Hematopoietic multipotent progenitor cell treated with erythropoietin and hydrocortisone succinate and interleukin-3 and kit ligand, for 15 days (in vitro differentiated cells): Measurements from ENCODE around the gene RIPPLY3.
"Not testable (repeated sequence)": the region's sequence is repeated elsewhere in the genome, so short reads cannot be mapped to it uniquely, and the experiment has no call there.

Source experiments
- DNase-seq: peaks from one replicate; pipeline ENCODE4 v3.0.0-alpha.2; 2015; ENCODE audit warnings: low spot score

The RIPPLY3 gene

DNA sequence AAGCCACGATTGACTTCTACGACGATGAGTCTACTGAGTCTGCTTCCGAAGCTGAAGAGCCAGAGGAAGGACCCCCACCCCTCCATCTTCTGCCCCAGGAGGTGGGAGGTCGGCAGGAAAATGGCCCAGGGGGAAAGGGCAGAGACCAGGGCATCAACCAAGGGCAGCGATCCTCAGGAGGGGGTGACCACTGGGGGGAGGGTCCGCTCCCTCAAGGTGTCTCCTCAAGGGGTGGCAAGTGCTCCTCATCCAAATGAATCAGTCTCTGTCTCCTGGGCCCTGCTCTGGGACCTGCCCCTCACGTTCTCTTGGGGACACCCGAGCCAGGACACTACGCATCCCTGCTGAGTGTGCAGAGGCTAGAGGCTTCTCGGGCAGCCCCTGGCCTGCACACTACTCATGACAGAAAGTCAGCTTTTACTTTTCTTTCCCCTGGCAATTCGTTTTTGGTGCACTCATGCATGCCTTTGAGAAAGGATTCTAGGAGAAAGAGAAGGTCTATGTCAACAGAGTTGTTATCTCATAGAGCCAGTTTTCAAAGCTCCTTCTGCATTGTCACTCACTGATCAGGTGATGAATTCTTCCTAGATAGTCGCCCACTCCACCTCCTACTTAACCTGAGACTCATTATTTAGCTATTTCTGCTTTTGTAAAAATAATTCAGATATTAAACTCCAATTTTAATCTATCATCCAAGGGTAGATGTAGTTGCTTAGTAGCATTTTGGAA lies 11.6 kb downstream of the RIPPLY3 start:
- no peak for DNase-seq

DNA sequence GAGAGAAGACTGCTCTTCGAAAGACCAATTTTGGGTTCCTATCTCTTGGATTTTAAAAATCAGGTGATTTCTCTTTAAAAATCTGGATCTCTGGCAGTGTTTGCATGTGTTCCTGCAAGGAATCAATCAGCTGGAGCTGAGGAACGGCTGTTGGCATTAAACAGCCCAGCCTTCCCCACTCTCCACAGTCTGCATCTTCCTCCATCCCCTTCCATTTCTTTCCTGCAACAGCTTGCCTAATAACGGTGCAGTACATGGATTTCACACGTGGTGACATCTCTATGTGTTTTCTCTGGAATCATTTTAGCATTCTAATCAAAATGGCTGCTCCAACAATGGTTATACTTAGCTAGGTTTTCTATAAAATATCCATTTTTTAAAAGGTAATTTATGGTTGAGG lies 20.0 kb downstream of the RIPPLY3 start:
- no peak for DNase-seq

DNA sequence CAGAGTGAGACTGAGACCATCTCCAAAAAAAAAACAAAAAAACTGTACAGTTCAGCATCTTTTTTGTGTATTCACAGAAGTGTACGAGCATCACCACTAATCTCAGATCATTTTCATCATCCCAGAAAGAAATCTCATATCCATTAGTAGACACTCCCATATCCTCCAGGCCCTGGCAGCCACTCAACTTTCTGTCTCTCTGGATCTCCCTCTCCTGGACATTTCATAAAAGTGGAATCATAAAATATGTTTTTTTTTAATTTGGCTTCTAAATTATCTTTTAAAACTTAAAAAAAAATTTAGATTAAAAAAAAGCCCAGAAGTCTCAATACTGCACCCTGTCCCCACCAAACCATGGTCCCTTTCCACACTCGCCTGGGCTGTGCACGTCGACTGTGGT lies 22.1 kb downstream of the RIPPLY3 start:
- no peak for DNase-seq

DNA sequence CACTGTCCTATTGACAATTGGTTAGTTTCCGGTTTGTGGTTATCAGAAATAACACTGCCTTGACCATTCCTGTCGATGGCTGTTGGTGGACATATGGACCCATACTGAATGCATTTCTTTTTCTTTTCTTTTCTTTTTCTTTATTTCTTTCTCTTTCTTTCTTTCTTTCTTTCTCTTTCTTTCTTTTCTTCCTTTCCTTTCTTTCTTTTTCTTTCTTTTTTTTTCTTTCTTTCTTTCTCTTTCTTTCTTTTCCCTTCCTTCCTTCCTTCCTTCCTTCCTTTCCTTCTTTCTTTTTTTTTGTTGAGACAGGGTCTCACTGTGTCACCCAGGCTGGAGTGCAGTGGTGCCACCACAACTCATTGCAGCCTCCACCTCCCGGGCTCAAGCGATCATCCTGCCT lies 24.4 kb downstream of the RIPPLY3 start:
- no peak for DNase-seq

- DNase-seq, result no peak
These were observed 25.8 kb downstream of the RIPPLY3 start for GRCh38 chr21:37032293-37032692.

- DNase-seq, result no peak
These were observed 26.5 kb downstream of the RIPPLY3 start for GRCh38 chr21:37032877-37033471.

- DNase-seq, result not testable (repeated sequence)
These were observed 27.9 kb downstream of the RIPPLY3 start for GRCh38 chr21:37034394-37034793.

GRCh38 chr21:37036177-37036576 lies 29.7 kb downstream of the RIPPLY3 start:
- no peak for DNase-seq

DNA sequence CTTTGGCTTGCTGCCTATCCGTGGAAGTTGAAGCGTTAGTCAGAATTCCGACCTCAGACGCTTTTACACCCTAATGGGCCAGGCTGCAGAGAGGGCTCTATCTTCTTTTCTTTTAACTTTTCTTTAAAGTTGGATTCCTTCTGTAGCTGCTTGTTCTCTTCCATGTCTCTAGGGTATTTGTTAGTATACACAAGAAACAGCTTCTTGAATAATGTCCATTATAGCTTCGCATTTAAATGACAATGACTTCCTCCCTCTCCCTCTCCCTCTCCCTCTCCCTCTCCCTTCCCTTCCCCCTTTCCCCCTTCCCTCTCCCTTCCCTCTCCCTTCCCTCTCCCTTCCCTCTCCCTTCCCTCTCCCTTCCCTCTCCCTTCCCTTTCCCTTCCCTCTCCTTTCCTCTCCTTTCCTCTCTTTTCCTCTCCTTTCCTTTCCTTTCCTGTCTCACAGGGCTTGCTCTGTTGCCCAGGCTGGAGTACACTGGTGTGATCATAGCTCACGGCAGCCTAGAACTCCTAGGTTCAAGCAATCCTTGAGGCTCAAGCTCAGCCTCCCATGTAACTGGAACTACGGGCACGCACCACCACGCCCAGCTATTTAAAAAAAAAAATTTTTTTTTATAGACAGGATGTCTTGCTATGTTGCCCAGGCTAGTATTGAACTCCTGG lies 33.0 kb downstream of the RIPPLY3 start:
- no peak for DNase-seq

- DNase-seq, result no peak
These were observed 33.7 kb downstream of the RIPPLY3 start for GRCh38 chr21:37040212-37040611.

- DNase-seq, result no peak
These were observed 35.3 kb downstream of the RIPPLY3 start for GRCh38 chr21:37041706-37042271.

DNA sequence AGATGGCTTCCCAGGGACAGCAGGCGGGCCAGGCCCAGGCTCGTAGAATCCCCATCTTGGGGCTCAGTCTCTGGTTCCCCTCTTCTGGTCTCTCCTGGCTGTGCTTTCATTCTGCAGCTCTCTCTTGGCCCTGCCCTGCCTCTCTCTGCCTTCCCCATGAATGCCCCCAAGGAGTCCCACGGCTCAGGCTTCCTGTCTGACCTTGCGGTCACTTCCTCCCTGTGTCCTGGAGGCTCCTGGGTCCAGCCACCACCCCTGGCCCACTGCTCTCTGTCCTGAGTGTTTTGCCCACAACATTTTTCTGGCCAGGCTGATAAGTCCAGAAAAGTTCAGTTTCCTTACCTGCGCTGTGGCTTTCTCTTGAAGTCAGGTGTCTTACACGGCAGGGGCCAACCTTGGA lies 37.3 kb downstream of the RIPPLY3 start:
- no peak for DNase-seq

DNA sequence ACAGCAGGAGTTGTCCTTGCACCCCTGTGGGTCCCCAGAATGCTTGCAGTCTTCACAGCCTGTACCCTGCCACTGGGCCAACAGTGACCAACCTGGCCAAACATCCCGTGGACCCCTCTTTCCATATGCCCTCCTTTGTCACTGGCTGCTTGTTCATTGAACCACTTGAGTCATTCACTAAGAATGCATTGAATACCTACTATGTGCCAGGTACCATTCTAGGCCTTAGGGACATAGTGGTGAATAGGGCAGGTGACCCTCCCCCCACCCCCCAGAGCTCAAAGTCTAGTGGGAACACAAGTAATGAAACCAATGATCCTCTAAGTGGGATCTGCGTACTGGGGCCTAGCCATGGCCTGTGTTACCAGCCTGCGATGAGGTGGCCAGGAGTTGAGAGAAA lies 38.1 kb downstream of the RIPPLY3 start:
- DNase-seq, result no peak

DNA sequence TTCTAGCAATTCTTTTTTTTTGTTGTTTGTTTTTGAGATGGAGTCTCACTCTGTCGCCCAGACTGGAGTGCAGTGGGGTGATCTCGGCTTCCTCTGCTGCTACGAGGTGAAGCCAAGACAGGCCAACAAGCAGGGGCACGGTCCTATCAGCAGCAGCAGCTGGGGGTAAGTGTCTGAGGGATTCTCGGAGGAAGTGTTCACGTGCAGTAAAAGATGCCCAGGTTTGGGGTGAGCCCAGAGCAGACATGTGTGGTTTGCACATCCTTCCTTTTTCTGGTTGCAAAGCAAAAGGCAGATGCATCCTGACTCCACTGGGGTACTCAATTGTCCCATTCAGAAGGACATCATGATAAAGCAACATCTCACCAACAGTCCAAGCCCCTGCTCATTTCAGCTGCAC lies 38.6 kb downstream of the RIPPLY3 start:
- no peak for DNase-seq

- DNase-seq, result no peak
These were observed 39.1 kb downstream of the RIPPLY3 start for GRCh38 chr21:37045556-37045955.

DNA sequence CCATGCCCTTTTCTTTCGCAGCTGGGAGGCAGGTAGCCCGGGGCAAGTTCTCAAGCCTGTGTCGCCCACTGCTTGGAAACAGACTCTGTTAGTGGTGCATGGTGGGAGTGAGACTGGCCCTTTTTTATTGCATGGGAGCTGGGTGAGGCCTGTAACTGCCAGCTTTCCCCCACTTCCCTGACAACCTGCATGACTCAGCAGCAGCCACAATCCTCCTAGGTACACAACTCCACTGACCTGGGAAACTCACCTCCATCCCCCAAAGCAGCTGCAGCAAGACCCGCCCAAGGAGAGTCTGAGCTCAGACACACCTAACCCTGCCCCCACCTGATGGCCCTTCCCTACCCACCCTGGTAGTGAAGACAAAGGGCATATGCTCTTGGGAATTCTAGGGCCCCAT lies 40.6 kb downstream of the RIPPLY3 start:
- no peak for DNase-seq

DNA sequence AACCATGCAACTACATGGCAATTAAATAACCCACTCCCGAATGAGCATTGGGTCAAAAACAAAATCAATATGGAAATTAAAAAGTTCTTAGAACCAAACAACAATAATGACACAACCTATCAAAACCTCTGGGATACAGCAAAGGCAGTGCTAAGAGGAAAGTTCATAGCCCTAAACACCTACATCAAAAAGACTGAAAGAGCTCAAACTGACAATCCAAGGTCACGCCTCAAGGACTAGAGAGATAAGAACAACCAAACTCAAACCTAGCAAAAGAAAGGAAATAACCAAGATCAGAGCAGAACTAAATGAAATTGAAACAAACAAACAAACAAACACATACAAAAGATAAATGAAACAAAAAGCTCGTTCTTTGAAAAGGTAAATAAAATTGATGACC lies 43.2 kb downstream of the RIPPLY3 start:
- DNase-seq, result not testable (repeated sequence)

GRCh38 chr21:37055271-37055855 lies 48.9 kb downstream of the RIPPLY3 start:
- no peak for DNase-seq

GRCh38 chr21:37057614-37058013 lies 51.1 kb downstream of the RIPPLY3 start:
- DNase-seq, result no peak

DNA sequence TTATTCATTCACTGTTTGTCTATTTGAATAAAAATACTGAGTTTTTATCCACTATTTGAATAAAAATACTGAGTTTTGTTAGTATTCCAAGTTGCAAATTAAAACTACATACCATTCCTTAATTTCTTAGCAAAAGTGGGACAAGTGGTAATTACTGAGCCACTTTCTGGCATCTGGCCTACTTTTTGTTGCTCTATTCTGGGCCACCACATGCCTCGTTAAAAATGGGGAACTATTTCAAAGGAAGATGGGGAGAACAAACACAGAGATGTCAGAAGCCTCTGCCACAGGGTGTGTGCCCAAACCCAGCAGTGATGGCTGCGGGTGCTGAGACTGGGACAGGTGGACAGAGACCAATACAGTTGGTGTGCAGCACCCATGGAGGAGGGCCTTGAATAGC lies 51.8 kb downstream of the RIPPLY3 start:
- no peak for DNase-seq

GRCh38 chr21:37059181-37059580 lies 52.7 kb downstream of the RIPPLY3 start:
- no peak for DNase-seq

DNA sequence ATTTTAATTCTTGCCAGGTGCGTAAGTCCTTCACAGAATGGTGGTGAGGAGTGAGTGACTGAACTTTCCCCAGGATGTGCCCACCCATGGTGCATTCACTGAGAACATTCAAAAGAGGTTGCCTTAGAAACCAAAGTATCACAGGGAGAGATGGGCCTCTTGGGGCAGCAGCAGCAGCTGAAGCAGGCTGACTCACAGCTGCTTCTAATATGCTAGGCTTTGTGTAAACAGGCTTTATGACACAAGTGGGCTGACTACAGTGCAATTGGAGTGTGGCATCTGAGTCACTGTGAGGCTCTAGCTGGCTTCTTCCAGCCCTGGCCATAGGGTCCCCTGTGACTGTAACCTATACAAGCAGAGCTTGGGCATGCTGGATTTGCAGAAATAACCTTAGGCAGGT lies 53.8 kb downstream of the RIPPLY3 start:
- DNase-seq, result no peak
